WTC11 (cell line): Measurements from ENCODE around the gene TRIM41. TPM values are rescaled to one million over a fixed set of nuclear protein-coding genes. Genes with fewer than 3 reads are reported as not detected.

Experiments
- ATAC-seq: fragments of 200-7000 bp; cut with Tn5 transposase; 2 replicates; pipeline ENCODE4 v1.10.0; 2021; ENCODE audit warnings: mild to moderate bottlenecking, moderate library complexity
- CTCF ChIA-PET: fragments of 300-600 bp; sonication (Branson Sonifier 250); formaldehyde crosslinking; loops from one replicate; lab custom pipeline; 2021; ENCODE audit warnings: antibody characterized with exemption; lab: Charles Lee
- POLR2A ChIA-PET: fragments of 350-600 bp; sonication (Branson Sonifier 250); formaldehyde crosslinking; loops from one replicate; lab custom pipeline; 2021; ENCODE audit warnings: antibody characterized with exemption; lab: Charles Lee
- DNase-seq: peaks from one replicate; pipeline ENCODE4 v3.0.0; 2021; ENCODE audit warnings: low spot score
- H3K27ac Mint-ChIP-seq: 2 replicates; pipeline ENCODE4 v1.8.0; 2021; ENCODE audit warnings: mixed read lengths
- H3K27me3 Mint-ChIP-seq: 2 replicates; pipeline ENCODE4 v1.8.0; 2021; ENCODE audit warnings: low read depth, mild to moderate bottlenecking, moderate library complexity, mixed read lengths
- H3K36me3 Mint-ChIP-seq: 2 replicates; pipeline ENCODE4 v1.8.0; 2021; ENCODE audit warnings: mixed read lengths
- H3K4me1 Mint-ChIP-seq: 2 replicates; pipeline ENCODE4 v1.8.0; 2022; ENCODE audit warnings: mixed read lengths
- H3K4me3 Mint-ChIP-seq: 2 replicates; pipeline ENCODE4 v1.8.0; 2021; ENCODE audit warnings: mild to moderate bottlenecking, moderate library complexity, mixed read lengths
- H3K9me3 Mint-ChIP-seq: 2 replicates; pipeline ENCODE4 v1.8.0; 2021; ENCODE audit warnings: mixed read lengths
- ATF2 ChIP-seq: sonication (generic); formaldehyde crosslinking; IDR thresholded peaks from 2 replicates; pipeline ENCODE4 v1.8.1; 2022; ENCODE audit warnings: low read depth, missing genetic modification reagents, borderline replicate concordance
- ATF3 ChIP-seq: sonication (generic); formaldehyde crosslinking; conservative IDR thresholded peaks from 2 replicates; pipeline ENCODE4 v1.8.1; 2022; ENCODE audit warnings: mild to moderate bottlenecking, missing genetic modification reagents
- CBFB ChIP-seq: sonication (generic); formaldehyde crosslinking; IDR thresholded peaks from 2 replicates; pipeline ENCODE4 v1.8.1; 2022; ENCODE audit warnings: mild to moderate bottlenecking, low read depth, missing genetic modification reagents
- CTCF ChIP-seq: fragments of 200-600 bp; IDR thresholded peaks from 2 replicates; pipeline ENCODE4 v1.8.0; 2022; ENCODE audit warnings: antibody characterized with exemption
- NFATC4 ChIP-seq: fragments of 250-450 bp; sonication (Bioruptor Pico); IDR thresholded peaks from 2 replicates; pipeline ENCODE4 v1.9.0; 2021; ENCODE audit warnings: mild to moderate bottlenecking
- NFE2L1 ChIP-seq: sonication (generic); formaldehyde crosslinking; IDR thresholded peaks from 2 replicates; pipeline ENCODE4 v1.8.1; 2023; ENCODE audit warnings: missing genetic modification reagents
- RORB ChIP-seq: fragments of 250-450 bp; sonication (Bioruptor Pico); IDR thresholded peaks from 2 replicates; pipeline ENCODE4 v1.9.0; 2021; ENCODE audit warnings: mild to moderate bottlenecking
- ZMAT4 ChIP-seq: fragments of 250-450 bp; sonication (Bioruptor Pico); IDR thresholded peaks from 2 replicates; pipeline ENCODE4 v1.9.0; 2021; ENCODE audit warnings: mild to moderate bottlenecking
- ZNF281 ChIP-seq: sonication (generic); formaldehyde crosslinking; IDR thresholded peaks from 2 replicates; pipeline ENCODE4 v1.8.0; 2023; ENCODE audit warnings: mild to moderate bottlenecking, missing genetic modification reagents
- ZNF416 ChIP-seq: fragments of 250-450 bp; sonication (Bioruptor Pico); IDR thresholded peaks from 2 replicates; pipeline ENCODE4 v1.9.0; 2021; ENCODE audit warnings: mild to moderate bottlenecking, inconsistent platforms
- ZNF532 ChIP-seq: fragments of 250-450 bp; sonication (Bioruptor Pico); IDR thresholded peaks from 2 replicates; pipeline ENCODE4 v1.9.0; 2021; ENCODE audit warnings: mild to moderate bottlenecking, borderline replicate concordance
- total RNA-seq: library from RNA; stranded (reverse); gene quantifications from 3 replicates; pipeline ENCODE4 v1.2.3, GENCODE V29; 2021

TRIM41 gene
- total RNA-seq, 1 experiment from 2014 or later = 33.5 TPM

- no peak for TF ChIP-seq CTCF
- TF ChIP-seq, all 79 proteins: peak for 6
These were observed 34.2 kb upstream of the TRIM41 start (continued) for GRCh38 chr5:181188700-181189362.

GRCh38 chr5:181189363-181189961 lies 33.6 kb upstream of the TRIM41 start:
- peak overlapping the region; percentile 97 for H3K4me3 Mint-ChIP-seq
- TF ChIP-seq ZNF281 (no peak), ZMAT4 (CRISPR knock-in tag) (no peak), NFE2L1 (CRISPR knock-in tag) (no peak), CBFB (CRISPR knock-in tag) (no peak), ATF3 (CRISPR knock-in tag) (no peak), ATF2 (no peak), ZNF532 (no peak), ZNF416 (CRISPR knock-in tag) (no peak), RORB (no peak), NFATC4 (no peak)
- TF ChIP-seq, all 79 proteins: peak for 0
- 0 out of 2 replicates have a peak, but pooled peaks cover 3% of the 10 kb centered on the region for H3K36me3 Mint-ChIP-seq
- ChIA-PET POLR2A (interaction anchor here (0.6 to 1.8 kb wide), 4 partner anchors 18 to 1099 kb away, joined by 3 to 11 read pairs (median 4); partner anchors contain the start of gene TRIM41), CTCF (interaction anchor here (1.0 to 6.7 kb wide), 4 partner anchors 16 to 21 kb away, joined by 3 to 42 read pairs (median 6); partner anchors contain the start of gene TRIM7)
- H3K9me3 Mint-ChIP-seq = no peaks in the 10 kb centered on the region; the same call in 1 of the 2 replicates
- no peak overlapping the region for H3K27ac Mint-ChIP-seq
- H3K4me1 Mint-ChIP-seq = peaks cover 16% of the 10 kb centered on the region; the same call in 1 of the 2 replicates
- ATAC-seq = no peak
- peaks cover 34% of the 10 kb centered on the region for H3K27me3 Mint-ChIP-seq
- no peak for DNase-seq
